ENCODE data around the gene DHRSX. TPM values are rescaled to one million over a fixed set of nuclear protein-coding genes. Genes with fewer than 3 reads are reported as not detected.

DHRSX gene
- total RNA-seq, 1 donor = 24.0 TPM

GRCh38 chrX:2172359-2172758 lies 328.4 kb downstream of the DHRSX start:
- DNase-seq (ENCODE audit: low read depth in 2 of 3, low spot score in 2 of 3) = no peak

Other genes with a start within 250 kb of the DHRSX start
- gene ZBED1, start within 50 bp of the DHRSX start, total RNA-seq = 55.7 TPM
- gene CD99, start 190.3 kb upstream of the DHRSX start, total RNA-seq = 300 TPM

All from hematopoietic multipotent progenitor cell (in vitro differentiated cells).